Esophagus squamous epithelium (tissue), 4 donors: ENCODE results near the gene MTSS2.

Source experiments
- CTCF ChIP-seq, 6 experiments: fragments of 450-650 bp in 4 of 6; fragments of 200-600 bp in 2 of 6; sonication (generic) in 2 of 6; IDR thresholded peaks; one replicate each; pipeline ENCODE4 v1.5.1; 2016 to 2019; ENCODE audit warnings: antibody characterized with exemption in 6 of 6, mild to moderate bottlenecking in 4 of 6, moderate library complexity in 4 of 6
- POLR2A ChIP-seq, 4 donors: fragments of 450-650 bp; IDR thresholded peaks; one replicate each; pipeline ENCODE4 v1.6.1; 2017; ENCODE audit warnings: antibody characterized with exemption in 4 of 4, mild to moderate bottlenecking in 4 of 4, moderate library complexity in 3 of 4

- TF ChIP-seq CTCF (IDR thresholded peaks at IDR 0.05) (no peak), POLR2A (IDR thresholded peaks at IDR 0.05) (no peak)
Measured at GRCh38 chr16:70701036-70701435, 15.2 kb upstream of the MTSS2 start.
